Astrocyte of the spinal cord (primary cell): ENCODE results near the gene RSAD1.

Source experiments
- DNase-seq: peaks from one replicate; pipeline ENCODE4 v3.0.0; 2011; ENCODE audit warnings: low read depth, low spot score
- H3K4me3 ChIP-seq: 2 replicates; pipeline ENCODE4 v1.5.1; 2011; ENCODE audit warnings: low read depth, mild to moderate bottlenecking, low read length, moderate library complexity
- in situ Hi-C: cut with HindIII; loops from 2 replicates; pipeline ENCODE4 v1.10.0; 2017; ENCODE audit warnings: low sequenced_read_pairs
- TF ChIP-seq, protein P1 (sequence below): IDR thresholded peaks from 2 replicates; pipeline ENCODE4 v1.5.1; 2012; ENCODE audit warnings: low read depth, mild to moderate bottlenecking, low read length, inconsistent platforms

The RSAD1 gene

DNA sequence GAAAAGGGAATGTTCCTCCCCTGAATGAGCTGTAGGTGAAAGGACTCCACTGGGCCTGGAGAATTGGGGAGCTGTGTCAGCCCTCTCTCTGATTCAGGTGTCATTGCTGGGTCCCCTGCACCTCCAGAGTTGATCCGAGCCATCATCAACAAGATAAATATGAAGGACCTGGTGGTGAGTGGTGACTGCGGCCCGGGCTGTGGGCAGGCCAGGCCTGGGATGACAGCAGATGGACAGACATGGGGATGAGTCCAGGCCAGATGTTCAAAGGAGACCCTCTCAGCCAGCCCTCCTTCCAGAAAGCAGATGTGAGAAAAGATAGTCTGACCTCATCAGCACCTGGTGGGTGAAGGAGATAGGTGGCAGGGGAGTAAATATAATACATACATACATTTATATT is 14.5 kb upstream of the RSAD1 start:
- in situ Hi-C loops, result no loop called here
- TF ChIP-seq, protein P1, sequence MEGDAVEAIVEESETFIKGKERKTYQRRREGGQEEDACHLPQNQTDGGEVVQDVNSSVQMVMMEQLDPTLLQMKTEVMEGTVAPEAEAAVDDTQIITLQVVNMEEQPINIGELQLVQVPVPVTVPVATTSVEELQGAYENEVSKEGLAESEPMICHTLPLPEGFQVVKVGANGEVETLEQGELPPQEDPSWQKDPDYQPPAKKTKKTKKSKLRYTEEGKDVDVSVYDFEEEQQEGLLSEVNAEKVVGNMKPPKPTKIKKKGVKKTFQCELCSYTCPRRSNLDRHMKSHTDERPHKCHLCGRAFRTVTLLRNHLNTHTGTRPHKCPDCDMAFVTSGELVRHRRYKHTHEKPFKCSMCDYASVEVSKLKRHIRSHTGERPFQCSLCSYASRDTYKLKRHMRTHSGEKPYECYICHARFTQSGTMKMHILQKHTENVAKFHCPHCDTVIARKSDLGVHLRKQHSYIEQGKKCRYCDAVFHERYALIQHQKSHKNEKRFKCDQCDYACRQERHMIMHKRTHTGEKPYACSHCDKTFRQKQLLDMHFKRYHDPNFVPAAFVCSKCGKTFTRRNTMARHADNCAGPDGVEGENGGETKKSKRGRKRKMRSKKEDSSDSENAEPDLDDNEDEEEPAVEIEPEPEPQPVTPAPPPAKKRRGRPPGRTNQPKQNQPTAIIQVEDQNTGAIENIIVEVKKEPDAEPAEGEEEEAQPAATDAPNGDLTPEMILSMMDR, result no peak

DNA sequence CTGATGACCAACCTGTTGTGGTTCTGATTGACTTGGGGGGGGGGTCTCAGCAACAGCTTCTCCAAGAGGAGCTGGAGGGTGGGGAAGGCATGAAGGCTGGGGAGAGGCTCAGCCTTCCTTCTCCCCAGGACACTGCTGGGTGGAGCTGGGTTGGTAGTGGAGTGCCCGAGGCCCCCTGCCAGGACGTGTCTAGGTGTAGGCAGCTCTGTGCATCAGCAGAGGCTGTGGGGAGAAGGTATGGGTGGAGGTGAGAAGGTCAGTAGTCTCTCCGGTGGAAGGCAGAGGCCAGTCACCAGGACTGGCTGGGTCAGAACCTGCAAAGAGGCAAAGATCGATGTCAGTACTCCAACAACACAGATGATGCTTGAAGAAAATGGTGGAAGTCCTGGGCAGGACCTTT is 13.9 kb upstream of the RSAD1 start:
- H3K4me3 ChIP-seq, result no peak overlapping the region
- in situ Hi-C loops, result no loop called here
- TF ChIP-seq, protein P1, result no peak
- DNase-seq, result no peak

More for the DNA sequence above, 14.5 kb upstream of the RSAD1 start:
- DNase-seq, result no peak
- no peak overlapping the region for H3K4me3 ChIP-seq

DNA sequence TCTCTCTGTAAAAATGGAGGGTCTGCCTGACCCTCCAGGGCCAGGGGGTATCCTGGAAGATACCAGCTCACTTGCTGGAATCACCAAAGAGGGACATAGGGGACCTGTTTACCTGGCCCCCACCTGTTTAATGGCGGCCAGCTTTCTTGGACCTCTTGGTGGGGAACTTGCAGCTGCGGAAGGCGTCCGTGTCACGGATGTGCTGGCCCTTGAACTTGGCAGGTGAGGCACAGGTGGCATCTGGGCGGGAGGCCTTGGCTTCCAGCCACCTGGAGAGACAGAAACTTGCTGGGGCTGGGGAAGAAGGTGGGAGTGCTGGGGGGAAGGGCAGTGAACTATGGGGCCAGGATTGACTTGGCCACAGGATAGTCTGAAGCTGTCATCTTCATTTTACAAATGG is 13.5 kb upstream of the RSAD1 start:
- H3K4me3 ChIP-seq, result no peak overlapping the region
- DNase-seq, result no peak
- TF ChIP-seq, protein P1, result no peak
- in situ Hi-C loops, result no loop called here

DNA sequence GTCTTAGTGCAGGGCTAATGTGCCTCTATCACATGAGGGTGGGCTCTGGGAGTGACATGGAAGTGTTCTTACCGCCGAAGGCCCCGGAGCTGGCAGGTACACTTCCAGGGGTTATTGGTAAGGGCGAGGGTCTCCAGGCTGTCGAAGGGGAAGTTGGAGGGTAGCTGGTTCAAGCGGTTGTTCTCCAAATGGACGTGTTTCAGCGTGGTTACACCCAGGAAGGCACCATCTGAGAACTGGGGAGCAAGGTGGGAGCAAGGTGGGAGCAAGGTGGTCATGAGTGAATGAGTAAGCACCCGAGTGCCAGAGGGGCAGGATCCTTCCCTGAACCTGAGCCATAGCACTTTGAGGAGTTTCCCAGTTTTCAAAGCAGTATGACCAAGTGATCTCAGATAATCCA is 13.0 kb upstream of the RSAD1 start:
- DNase-seq, result no peak
- in situ Hi-C loops, result no loop called here
- TF ChIP-seq, protein P1, result no peak
- H3K4me3 ChIP-seq, result no peak overlapping the region

DNA sequence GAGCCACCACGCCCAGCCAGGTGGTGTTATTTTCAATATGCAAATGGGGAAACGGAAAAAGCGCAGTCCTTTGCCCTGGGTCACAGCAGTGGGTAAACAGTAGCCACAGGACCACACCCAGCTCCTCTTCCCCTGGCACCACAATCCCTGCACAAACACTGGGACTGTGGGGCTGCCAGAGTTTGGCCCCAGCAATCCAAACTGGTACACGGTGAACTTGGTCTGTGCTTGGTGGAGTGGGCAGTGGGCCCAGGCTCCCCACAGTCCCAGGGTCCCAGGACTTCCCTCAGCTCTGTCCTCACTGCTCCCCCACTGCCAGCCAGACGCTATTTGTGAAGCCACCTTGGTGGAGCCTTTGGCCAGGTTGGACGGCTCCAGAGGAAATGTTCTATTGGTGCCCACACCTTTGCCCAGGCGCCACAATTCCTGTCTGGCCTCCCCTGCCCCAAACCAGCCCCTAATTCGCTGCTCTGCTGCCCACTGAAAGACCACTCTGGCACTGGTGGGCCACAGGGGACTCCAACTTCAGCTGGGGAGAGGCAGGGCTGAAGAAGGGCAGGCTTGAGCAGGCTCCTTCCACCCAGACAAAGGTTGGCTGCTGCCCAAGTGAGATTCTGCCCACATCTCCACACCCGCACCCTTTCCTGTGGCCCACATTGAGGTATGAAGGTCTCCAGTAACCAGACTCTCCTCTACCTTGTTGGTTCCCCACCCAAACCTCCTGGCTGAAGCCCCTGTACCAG is 12.1 kb upstream of the RSAD1 start:
- TF ChIP-seq, protein P1, result no peak

DNA sequence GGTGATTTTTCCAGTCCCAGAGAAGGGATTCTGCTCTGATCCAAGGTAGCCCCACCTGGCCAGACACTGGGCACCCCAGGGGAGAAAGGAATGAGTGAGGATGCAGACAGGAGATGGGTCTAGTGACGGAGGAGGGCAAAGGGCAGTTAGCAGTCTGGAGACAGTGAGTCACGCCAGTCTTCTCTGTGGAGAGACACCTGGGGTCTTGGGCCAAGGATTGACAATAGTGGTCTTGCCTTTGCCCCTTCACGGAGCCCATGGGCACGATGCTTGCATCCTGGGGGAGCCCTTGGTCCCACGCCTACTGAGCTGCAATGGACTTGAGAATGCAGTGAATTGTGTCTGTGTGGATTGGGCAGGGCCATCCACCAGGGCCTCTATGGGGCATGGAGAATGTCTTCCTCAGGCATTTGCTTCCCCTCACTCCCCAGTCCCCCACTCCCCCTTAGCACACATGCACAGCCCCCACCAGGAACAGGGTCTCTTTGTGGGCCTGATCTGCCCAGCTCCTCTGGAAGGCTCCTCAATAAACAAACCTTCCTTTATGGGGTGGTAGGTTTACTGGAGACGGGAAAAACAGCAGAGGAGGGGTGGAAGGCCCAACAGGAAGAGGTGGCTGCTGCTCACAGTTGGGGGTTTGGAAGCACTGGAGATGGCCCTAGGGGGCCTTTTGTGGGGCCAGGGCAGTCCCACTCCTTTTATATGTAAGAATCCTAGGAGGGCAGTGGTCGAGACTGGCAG is 11.4 kb upstream of the RSAD1 start:
- TF ChIP-seq, protein P1, result no peak
- in situ Hi-C loops, result no loop called here
- DNase-seq, result no peak
- no peak overlapping the region for H3K4me3 ChIP-seq

More for the DNA sequence above, 12.1 kb upstream of the RSAD1 start:
- in situ Hi-C loops, result no loop called here
- no peak overlapping the region for H3K4me3 ChIP-seq
- no peak for DNase-seq
